Tibial nerve (tissue), 4 donors: ENCODE data around the gene CHST15.

ENCODE experiments used
- CTCF ChIP-seq, 5 experiments: fragments of 200-600 bp in 3 of 5; fragments of 450-650 bp in 2 of 5; sonication (generic) in 3 of 5; IDR thresholded peaks; one replicate each; pipeline ENCODE4 v1.5.1; 2016 to 2019; ENCODE audit warnings: antibody characterized with exemption in 5 of 5, mild to moderate bottlenecking in 3 of 5, moderate library complexity in 2 of 5
- EP300 ChIP-seq, 2 donors: sonication (generic); formaldehyde crosslinking; IDR thresholded peaks; one replicate each; pipeline ENCODE4 v1.6.1; 2017; ENCODE audit warnings: antibody characterized with exemption in 2 of 2, mild to moderate bottlenecking in 1 of 2
- POLR2A ChIP-seq, 2 donors: fragments of 450-650 bp; IDR thresholded peaks; one replicate each; pipeline ENCODE4 v1.6.1; 2017; ENCODE audit warnings: antibody characterized with exemption in 2 of 2, mild to moderate bottlenecking in 2 of 2, moderate library complexity in 2 of 2

- TF ChIP-seq CTCF (IDR thresholded peaks at IDR 0.05) (no peak), POLR2A (IDR thresholded peaks at IDR 0.05) (no peak), EP300 (IDR thresholded peaks at IDR 0.05) (no peak)
Observed at GRCh38 chr10:124105594-124105993, 12.2 kb upstream of the CHST15 start.
